SK-N-SH (cell line): ENCODE data around the gene SH3PXD2A.

Experiments
- CTCF ChIP-seq: fragments of 200-600 bp; sonication (generic); IDR thresholded peaks from 2 replicates; pipeline ENCODE4 v1.6.1; 2017; ENCODE audit warnings: antibody characterized with exemption, mild to moderate bottlenecking, moderate library complexity
- FOXM1 ChIP-seq: IDR thresholded peaks from 2 replicates; pipeline ENCODE4 v1.4.0; 2012; ENCODE audit warnings: low read depth, mild to moderate bottlenecking
- MAX ChIP-seq: IDR thresholded peaks from 2 replicates; pipeline ENCODE4 v1.4.0; 2012; ENCODE audit warnings: low read depth
- RCOR1 ChIP-seq: fragments of 150-350 bp; IDR thresholded peaks from 2 replicates; pipeline ENCODE4 v1.6.1; 2017; ENCODE audit warnings: antibody characterized with exemption, low read length
- SIN3A ChIP-seq: IDR thresholded peaks from 2 replicates; pipeline ENCODE4 v1.6.1; 2012; ENCODE audit warnings: low read depth, mild to moderate bottlenecking, low read length, moderate library complexity, borderline replicate concordance
- TAF1 ChIP-seq: IDR thresholded peaks from 2 replicates; pipeline ENCODE4 v1.6.1; 2012; ENCODE audit warnings: low read depth, mild to moderate bottlenecking, low read length, moderate library complexity, borderline replicate concordance
- TEAD4 ChIP-seq: IDR thresholded peaks from 2 replicates; pipeline ENCODE4 v1.4.0; 2012; ENCODE audit warnings: mild to moderate bottlenecking, borderline replicate concordance; ENCODE audit not compliant: insufficient read depth

- no peak for TF ChIP-seq TAF1
- TF ChIP-seq SIN3A: no peak
- TF ChIP-seq FOXM1: no peak
- no peak for TF ChIP-seq TEAD4
- TF ChIP-seq MAX: no peak
- TF ChIP-seq CTCF: no peak
- peak; percentile 60; the same call in 1 of the 2 replicates for TF ChIP-seq RCOR1
Measured at GRCh38 chr10:103722632-103723031, 132.7 kb downstream of the SH3PXD2A start.
